Measurements from ENCODE around the gene GLDN. TPM values are rescaled to one million over a fixed set of nuclear protein-coding genes. Genes with fewer than 3 reads are reported as not detected.

The GLDN gene
- total RNA-seq, 1 experiment from 2014 or later, result 0.57 TPM

DNA sequence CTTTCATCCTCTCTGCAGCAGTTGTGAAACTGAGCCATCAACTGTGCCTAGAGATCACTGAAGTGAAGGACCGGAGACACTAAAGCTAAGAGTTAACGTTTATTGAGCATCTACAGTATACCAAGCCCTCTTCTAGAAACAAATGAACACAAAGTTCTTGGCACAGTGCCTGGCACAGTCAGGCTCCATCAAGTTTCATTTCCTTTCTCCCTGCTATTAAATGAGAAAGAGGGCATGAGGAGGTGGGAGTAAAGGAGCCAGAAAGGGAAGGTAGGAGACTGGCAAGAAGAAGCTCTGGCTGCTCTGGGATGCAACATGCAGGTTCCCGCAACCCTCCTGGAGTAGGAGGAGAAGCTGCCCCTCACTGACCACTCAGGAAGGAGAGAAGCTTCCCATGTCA is 33.6 kb upstream of the GLDN start:
- H3K4me1 ChIP-seq (ENCODE audit: control insufficient read depth, insufficient read depth, low read length), result no peaks in the 10 kb centered on the region
- intact Hi-C loops (cut with micrococcal nuclease; ENCODE audit: unreplicated experiment) (no loop called here), in situ Hi-C loops (cut with HindIII; ENCODE audit: low pct_unique_long_range_greater_than_20kb, low sequenced_read_pairs) (no loop called here)
- no peak overlapping the region for H3K4me3 ChIP-seq (ENCODE audit: low read depth in 2 of 2, low read length in 2 of 2)
- TF ChIP-seq TCF7L2 (IDR thresholded peaks at IDR 0.05; ENCODE audit: low read depth, low read length) (no peak), CTCF (IDR thresholded peaks at IDR 0.05) (no peak), SIN3A (IDR thresholded peaks at IDR 0.05; ENCODE audit: borderline replicate concordance, insufficient read depth, low read depth, low read length) (no peak), POLR2AphosphoS5 (IDR thresholded peaks at IDR 0.05; ENCODE audit: low read depth, low read length) (no peak)
- TF ChIP-seq, protein P1, sequence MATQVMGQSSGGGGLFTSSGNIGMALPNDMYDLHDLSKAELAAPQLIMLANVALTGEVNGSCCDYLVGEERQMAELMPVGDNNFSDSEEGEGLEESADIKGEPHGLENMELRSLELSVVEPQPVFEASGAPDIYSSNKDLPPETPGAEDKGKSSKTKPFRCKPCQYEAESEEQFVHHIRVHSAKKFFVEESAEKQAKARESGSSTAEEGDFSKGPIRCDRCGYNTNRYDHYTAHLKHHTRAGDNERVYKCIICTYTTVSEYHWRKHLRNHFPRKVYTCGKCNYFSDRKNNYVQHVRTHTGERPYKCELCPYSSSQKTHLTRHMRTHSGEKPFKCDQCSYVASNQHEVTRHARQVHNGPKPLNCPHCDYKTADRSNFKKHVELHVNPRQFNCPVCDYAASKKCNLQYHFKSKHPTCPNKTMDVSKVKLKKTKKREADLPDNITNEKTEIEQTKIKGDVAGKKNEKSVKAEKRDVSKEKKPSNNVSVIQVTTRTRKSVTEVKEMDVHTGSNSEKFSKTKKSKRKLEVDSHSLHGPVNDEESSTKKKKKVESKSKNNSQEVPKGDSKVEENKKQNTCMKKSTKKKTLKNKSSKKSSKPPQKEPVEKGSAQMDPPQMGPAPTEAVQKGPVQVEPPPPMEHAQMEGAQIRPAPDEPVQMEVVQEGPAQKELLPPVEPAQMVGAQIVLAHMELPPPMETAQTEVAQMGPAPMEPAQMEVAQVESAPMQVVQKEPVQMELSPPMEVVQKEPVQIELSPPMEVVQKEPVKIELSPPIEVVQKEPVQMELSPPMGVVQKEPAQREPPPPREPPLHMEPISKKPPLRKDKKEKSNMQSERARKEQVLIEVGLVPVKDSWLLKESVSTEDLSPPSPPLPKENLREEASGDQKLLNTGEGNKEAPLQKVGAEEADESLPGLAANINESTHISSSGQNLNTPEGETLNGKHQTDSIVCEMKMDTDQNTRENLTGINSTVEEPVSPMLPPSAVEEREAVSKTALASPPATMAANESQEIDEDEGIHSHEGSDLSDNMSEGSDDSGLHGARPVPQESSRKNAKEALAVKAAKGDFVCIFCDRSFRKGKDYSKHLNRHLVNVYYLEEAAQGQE (IDR thresholded peaks at IDR 0.05; ENCODE audit: insufficient read depth in 1 of 2, low read depth in 2 of 2, low read length in 1 of 2), result no peak
- no TSS peak for BruUV-seq (replicated peaks)
- POLR2A ChIA-PET, result no interaction called here
- no peak overlapping the region for H3K27ac ChIP-seq (ENCODE audit: low read length)
- DNase-seq (ENCODE audit: low read depth, low spot score) (no peak), ATAC-seq (no peak)
- no peaks in the 10 kb centered on the region for H3K36me3 ChIP-seq (ENCODE audit: control insufficient read depth, insufficient read depth, low read length)
- H3K27me3 ChIP-seq (ENCODE audit: control insufficient read depth, insufficient read depth, low read length), result peaks cover 8% of the 10 kb centered on the region
- CTCF ChIA-PET, result no interaction called here
- H3K9me3 ChIP-seq (ENCODE audit: control insufficient read depth, insufficient read depth, low read depth, low read length), result no peaks in the 10 kb centered on the region

DNA sequence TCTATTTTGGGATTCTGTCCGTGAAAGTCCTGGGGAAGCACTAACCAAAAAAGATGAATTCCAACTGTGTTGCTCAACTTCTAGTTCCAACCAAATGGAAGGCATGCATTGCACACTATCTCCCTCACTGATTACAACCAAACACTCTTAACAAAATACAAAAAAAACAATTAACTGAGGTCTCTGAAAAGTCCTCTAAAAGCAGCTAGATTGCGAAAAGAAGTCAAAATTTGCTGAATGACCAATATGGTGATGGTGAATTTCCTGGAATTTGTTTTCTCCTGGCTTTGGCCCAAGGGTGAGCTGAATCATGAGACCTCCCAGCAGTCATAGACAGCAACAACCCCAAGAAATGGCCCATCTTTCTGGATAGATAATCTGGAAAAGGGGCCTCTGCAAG is 31.4 kb upstream of the GLDN start:
- H3K4me3 ChIP-seq (ENCODE audit: low read depth in 2 of 2, low read length in 2 of 2), result no peak overlapping the region
- H3K27ac ChIP-seq (ENCODE audit: low read length), result no peak overlapping the region
- intact Hi-C loops (cut with micrococcal nuclease; ENCODE audit: unreplicated experiment) (no loop called here), in situ Hi-C loops (cut with HindIII; ENCODE audit: low pct_unique_long_range_greater_than_20kb, low sequenced_read_pairs) (no loop called here)
- ATAC-seq, result no peak
- H3K27me3 ChIP-seq (ENCODE audit: control insufficient read depth, insufficient read depth, low read length), result peaks cover 8% of the 10 kb centered on the region
- no peaks in the 10 kb centered on the region for H3K36me3 ChIP-seq (ENCODE audit: control insufficient read depth, insufficient read depth, low read length)
- no peak for DNase-seq (ENCODE audit: low read depth, low spot score)
- no peaks in the 10 kb centered on the region for H3K4me1 ChIP-seq (ENCODE audit: control insufficient read depth, insufficient read depth, low read length)
- no peak for TF ChIP-seq SIN3A (IDR thresholded peaks at IDR 0.05; ENCODE audit: borderline replicate concordance, insufficient read depth, low read depth, low read length)
- TF ChIP-seq, protein P1 (IDR thresholded peaks at IDR 0.05; ENCODE audit: insufficient read depth in 1 of 2, low read depth in 2 of 2, low read length in 1 of 2), result no peak
- no peak for TF ChIP-seq POLR2AphosphoS5 (IDR thresholded peaks at IDR 0.05; ENCODE audit: low read depth, low read length)
- no peak for TF ChIP-seq CTCF (IDR thresholded peaks at IDR 0.05)
- TF ChIP-seq TCF7L2 (IDR thresholded peaks at IDR 0.05; ENCODE audit: low read depth, low read length), result no peak
- POLR2A ChIA-PET, result no interaction called here
- CTCF ChIA-PET, result no interaction called here
- BruUV-seq (replicated peaks), result no TSS peak
- no peaks in the 10 kb centered on the region for H3K9me3 ChIP-seq (ENCODE audit: control insufficient read depth, insufficient read depth, low read depth, low read length)
